GM13976 (cell line): ENCODE measurements around the gene CD19.
"Not testable (repeated sequence)": the region's sequence is repeated elsewhere in the genome, so short reads cannot be mapped to it uniquely, and the experiment has no call there.

Experiments
- DNase-seq: peaks from one replicate; pipeline ENCODE4 v3.0.0; 2012; ENCODE audit warnings: low spot score
- CTCF ChIP-seq: IDR thresholded peaks from 2 replicates; pipeline ENCODE4 v1.5.1; 2012; ENCODE audit warnings: borderline replicate concordance, mild to moderate bottlenecking; ENCODE audit not compliant: insufficient read depth; ENCODE audit errors: extremely low read depth, missing control alignments, control extremely low read depth
- in situ Hi-C: fragments of 300-500 bp; cut with MboI; formaldehyde crosslinking; loops from one replicate; pipeline ENCODE4 v1.12.0; 2022; ENCODE audit warnings: low sequenced_read_pairs, mixed read lengths, inconsistent platforms; ENCODE audit not compliant: unreplicated experiment

The CD19 gene

GRCh38 chr16:28931801-28932225 lies at the start of gene CD19:
TSS of gene CD19 (plus strand) at chr16:28931971. CDS start at chr16:28932001, 30 bp downstream.
- in situ Hi-C loops, result no loop called here
- peak; percentile 74 for DNase-seq
- TF ChIP-seq CTCF, result no peak

GRCh38 chr16:28882551-28883160 lies 49.1 kb upstream of the CD19 start:
- in situ Hi-C loops, result no loop called here
- no peak for DNase-seq
- TF ChIP-seq CTCF, result no peak

GRCh38 chr16:28883221-28883996 lies 48.4 kb upstream of the CD19 start:
- in situ Hi-C loops, result no loop called here
- no peak for TF ChIP-seq CTCF

GRCh38 chr16:28884045-28884444 lies 47.7 kb upstream of the CD19 start:
- TF ChIP-seq CTCF, result no peak
- in situ Hi-C loops, result no loop called here
- DNase-seq, result no peak

More at GRCh38 chr16:28883221-28883996, 48.4 kb upstream of the CD19 start:
- no peak for DNase-seq

GRCh38 chr16:28886945-28887344 lies 44.8 kb upstream of the CD19 start:
- no peak for TF ChIP-seq CTCF
- in situ Hi-C loops, result no loop called here
- DNase-seq, result no peak

GRCh38 chr16:28890355-28890754 lies 41.4 kb upstream of the CD19 start:
- in situ Hi-C loops, DNase-seq: not testable (repeated sequence)

- no peak for DNase-seq
- TF ChIP-seq CTCF, result no peak
- in situ Hi-C loops, result no loop called here
These were observed 39.5 kb upstream of the CD19 start for GRCh38 chr16:28891964-28892890.
